Activated T-cell treated with anti-CD3 and anti-CD28 coated beads, Interleukin-2, amount 50 U/mL, for 4 hours (primary cell): Measurements from ENCODE around the gene PIGW. TPM values are rescaled to one million over a fixed set of nuclear protein-coding genes. Genes with fewer than 3 reads are reported as not detected.
A peak's percentile ranks its signal among the peaks of the same experiment; 100 is the strongest.

ENCODE experiments used
- ATAC-seq, 2 donors: fragments of 200-7000 bp; cut with Tn5 transposase; one replicate each; pipeline ENCODE4 v1.10.0; 2021
- DNase-seq: peaks from one replicate; pipeline ENCODE4 v3.0.0-alpha.2; 2020
- H3K27me3 Mint-ChIP-seq: one replicate; pipeline ENCODE4 v1.8.0; 2021; ENCODE audit warnings: low read depth, mixed read lengths
- H3K36me3 Mint-ChIP-seq: one replicate; pipeline ENCODE4 v1.8.0; 2022; ENCODE audit warnings: mixed read lengths; ENCODE audit not compliant: insufficient read depth
- H3K4me1 Mint-ChIP-seq: one replicate; pipeline ENCODE4 v1.8.0; 2021; ENCODE audit warnings: low read depth, mixed read lengths
- H3K4me3 Mint-ChIP-seq: one replicate; pipeline ENCODE4 v1.8.0; 2021; ENCODE audit warnings: mild to moderate bottlenecking, moderate library complexity, mixed read lengths
- H3K9me3 Mint-ChIP-seq: one replicate; pipeline ENCODE4 v1.8.0; 2021; ENCODE audit warnings: mixed read lengths
- total RNA-seq, 3 donors: library from RNA; stranded (reverse); gene quantifications; one replicate each; pipeline ENCODE4 v1.2.1, GENCODE V29; 2021

Gene PIGW
- total RNA-seq, 3 donors from 2014 or later: 34.7 to 45.9 (median 38.0) TPM

GRCh38 chr17:36525113-36525512, 9.7 kb upstream of the PIGW start:
- Mint-ChIP-seq H3K36me3 (peaks cover 44% of the 10 kb centered on the region), H3K4me3 (no peak overlapping the region)

GRCh38 chr17:36525888-36526287, 8.9 kb upstream of the PIGW start:
- Mint-ChIP-seq H3K36me3 (peaks cover 36% of the 10 kb centered on the region), H3K4me3 (no peak overlapping the region), H3K27me3 (no peaks in the 10 kb centered on the region), H3K4me1 (peaks cover 17% of the 10 kb centered on the region), H3K9me3 (no peaks in the 10 kb centered on the region)
- no peak for ATAC-seq
- DNase-seq: no peak

More at GRCh38 chr17:36525113-36525512, 9.7 kb upstream of the PIGW start:
- no peak for ATAC-seq
- no peaks in the 10 kb centered on the region for H3K9me3 Mint-ChIP-seq
- no peaks in the 10 kb centered on the region for H3K27me3 Mint-ChIP-seq
- peaks cover 17% of the 10 kb centered on the region for H3K4me1 Mint-ChIP-seq
- no peak for DNase-seq

GRCh38 chr17:36527621-36528250, 7.1 kb upstream of the PIGW start:
- Mint-ChIP-seq H3K4me1 (peaks cover 20% of the 10 kb centered on the region), H3K9me3 (no peaks in the 10 kb centered on the region), H3K27me3 (no peaks in the 10 kb centered on the region), H3K4me3 (no peak overlapping the region), H3K36me3 (peaks cover 43% of the 10 kb centered on the region)
- DNase-seq (no peak), ATAC-seq (no peak)

GRCh38 chr17:36529121-36529520, 5.7 kb upstream of the PIGW start:
- Mint-ChIP-seq H3K36me3 (peaks cover 48% of the 10 kb centered on the region), H3K27me3 (no peaks in the 10 kb centered on the region), H3K4me1 (peaks cover 26% of the 10 kb centered on the region), H3K4me3 (no peak overlapping the region), H3K9me3 (no peaks in the 10 kb centered on the region)
- DNase-seq (no peak), ATAC-seq (no peak)

GRCh38 chr17:36532435-36532975, 2.3 kb upstream of the PIGW start:
- H3K4me3 Mint-ChIP-seq: peak overlapping the region; percentile 66
- peaks cover 17% of the 10 kb centered on the region for H3K4me1 Mint-ChIP-seq

GRCh38 chr17:36533935-36534839, 600 bp upstream of the PIGW start:
- Mint-ChIP-seq H3K27me3 (no peaks in the 10 kb centered on the region), H3K36me3 (peaks cover 33% of the 10 kb centered on the region), H3K4me3 (peak overlapping the region; percentile 95), H3K4me1 (peaks cover 17% of the 10 kb centered on the region), H3K9me3 (no peaks in the 10 kb centered on the region)
- ATAC-seq (peak; percentile 23 to 27), DNase-seq (peak; percentile 48)

More at GRCh38 chr17:36532435-36532975, 2.3 kb upstream of the PIGW start:
- Mint-ChIP-seq H3K27me3 (no peaks in the 10 kb centered on the region), H3K9me3 (no peaks in the 10 kb centered on the region), H3K36me3 (peaks cover 34% of the 10 kb centered on the region)
- ATAC-seq (no peak), DNase-seq (no peak)

GRCh38 chr17:36535669-36536081, 888 bp downstream of the PIGW start:
- H3K9me3 Mint-ChIP-seq: no peaks in the 10 kb centered on the region
- H3K4me3 Mint-ChIP-seq: peak overlapping the region; percentile 95
- peaks cover 17% of the 10 kb centered on the region for H3K4me1 Mint-ChIP-seq
- no peaks in the 10 kb centered on the region for H3K27me3 Mint-ChIP-seq
- no peak for ATAC-seq
- H3K36me3 Mint-ChIP-seq: peaks cover 34% of the 10 kb centered on the region
- no peak for DNase-seq

- Mint-ChIP-seq H3K4me1 (peaks cover 14% of the 10 kb centered on the region), H3K4me3 (no peak overlapping the region), H3K27me3 (no peaks in the 10 kb centered on the region), H3K36me3 (peaks cover 19% of the 10 kb centered on the region), H3K9me3 (no peaks in the 10 kb centered on the region)
- ATAC-seq (no peak), DNase-seq (no peak)
Observed at GRCh38 chr17:36540696-36541095, 5.9 kb downstream of the PIGW start.

- H3K4me3 Mint-ChIP-seq: peak overlapping the region; percentile 13
- H3K27me3 Mint-ChIP-seq: no peaks in the 10 kb centered on the region
- H3K36me3 Mint-ChIP-seq: peaks cover 19% of the 10 kb centered on the region
- ATAC-seq: no peak
- no peak for DNase-seq
- no peaks in the 10 kb centered on the region for H3K9me3 Mint-ChIP-seq
- peaks cover 21% of the 10 kb centered on the region for H3K4me1 Mint-ChIP-seq
Observed at GRCh38 chr17:36542755-36543154, 8.0 kb downstream of the PIGW start.

GRCh38 chr17:36544044-36544306, 9.2 kb downstream of the PIGW start:
- Mint-ChIP-seq H3K4me3 (peak overlapping the region; percentile 97), H3K27me3 (no peaks in the 10 kb centered on the region), H3K4me1 (peaks cover 32% of the 10 kb centered on the region), H3K36me3 (peaks cover 14% of the 10 kb centered on the region), H3K9me3 (no peaks in the 10 kb centered on the region)
- no peak for DNase-seq
- no peak for ATAC-seq

- DNase-seq (peak; percentile 83), ATAC-seq (peak; percentile 72)
- Mint-ChIP-seq H3K4me3 (peak within 1 kb of the TSS; percentile 97), H3K36me3 (peaks cover 14% of the 10 kb centered on the region), H3K9me3 (no peaks in the 10 kb centered on the region), H3K27me3 (no peaks in the 10 kb centered on the region), H3K4me1 (peaks cover 34% of the 10 kb centered on the region)
Observed at GRCh38 chr17:36544307-36545076, 9.7 kb downstream of the PIGW start, which contains the start of gene GGNBP2. Gene GGNBP2, plus strand, starts transcription at chr17:36544919. Its CDS starts 806 bp downstream, at chr17:36545725.

- H3K36me3 Mint-ChIP-seq: peaks cover 11% of the 10 kb centered on the region
- no peaks in the 10 kb centered on the region for H3K9me3 Mint-ChIP-seq
- no peaks in the 10 kb centered on the region for H3K27me3 Mint-ChIP-seq
- ATAC-seq (peak; percentile 23 to 31), DNase-seq (no peak)
- peaks cover 40% of the 10 kb centered on the region for H3K4me1 Mint-ChIP-seq
- H3K4me3 Mint-ChIP-seq: peak overlapping the region; percentile 97
Observed at GRCh38 chr17:36545077-36545464, 10.3 kb downstream of the PIGW start.

- Mint-ChIP-seq H3K4me1 (peaks cover 47% of the 10 kb centered on the region), H3K9me3 (no peaks in the 10 kb centered on the region), H3K4me3 (peak overlapping the region; percentile 92), H3K36me3 (peaks cover 12% of the 10 kb centered on the region), H3K27me3 (no peaks in the 10 kb centered on the region)
- ATAC-seq (peak; percentile 81 to 82), DNase-seq (peak; percentile 95)
Observed at GRCh38 chr17:36545465-36546417, 11.0 kb downstream of the PIGW start.
